Mesenchymal stem cell (in vitro differentiated cells and primary cell): ENCODE data around the gene FCER2.

ENCODE experiments used
- DNase-seq: peaks from one replicate; pipeline ENCODE4 v3.0.0-alpha.2; 2013
- H2AFZ ChIP-seq: one replicate; pipeline ENCODE4 v1.6.1; 2013; ENCODE audit warnings: low read depth, mild to moderate bottlenecking, control low read depth, inconsistent platforms, low read length, moderate library complexity
- H2AK5ac ChIP-seq: 2 replicates; pipeline ENCODE4 v1.6.1; 2013; ENCODE audit warnings: low read length, moderate library complexity, mild to moderate bottlenecking, inconsistent platforms; ENCODE audit not compliant: severe bottlenecking
- H2BK120ac ChIP-seq: one replicate; pipeline ENCODE4 v1.6.1; 2013; ENCODE audit warnings: low read depth, mild to moderate bottlenecking, inconsistent platforms, low read length, moderate library complexity
- H2BK12ac ChIP-seq, 2 experiments: one replicate each; pipeline ENCODE4 v1.6.1; 2013; ENCODE audit warnings: inconsistent platforms in 2 of 2, low read length in 2 of 2, mild to moderate bottlenecking in 2 of 2, moderate library complexity in 2 of 2, control low read depth in 1 of 2
- H2BK15ac ChIP-seq: one replicate; pipeline ENCODE4 v1.6.1; 2013; ENCODE audit warnings: mild to moderate bottlenecking, low read depth, inconsistent platforms; ENCODE audit not compliant: poor library complexity, severe bottlenecking
- H2BK5ac ChIP-seq: 2 replicates; pipeline ENCODE4 v1.6.1; 2013; ENCODE audit warnings: low read depth, mild to moderate bottlenecking, low read length, control low read depth, inconsistent platforms; ENCODE audit not compliant: poor library complexity, severe bottlenecking
- H3K14ac ChIP-seq, 2 experiments: one replicate each; pipeline ENCODE4 v1.6.1; 2013; ENCODE audit warnings: inconsistent platforms in 2 of 2, low read length in 2 of 2, control low read depth in 1 of 2, mild to moderate bottlenecking in 1 of 2, moderate library complexity in 1 of 2
- H3K18ac ChIP-seq, 2 experiments: one replicate each; pipeline ENCODE4 v1.6.1; 2013; ENCODE audit warnings: inconsistent platforms in 2 of 2, low read length in 2 of 2, control low read depth in 1 of 2, low read depth in 1 of 2, mild to moderate bottlenecking in 1 of 2
- H3K23ac ChIP-seq, 2 experiments: one replicate each; pipeline ENCODE4 v1.6.1; 2013; ENCODE audit warnings: inconsistent platforms in 2 of 2, low read length in 2 of 2, mild to moderate bottlenecking in 2 of 2, moderate library complexity in 2 of 2, control low read depth in 1 of 2
- H3K27ac ChIP-seq: 2 replicates; pipeline ENCODE4 v1.5.1; 2013; ENCODE audit warnings: mild to moderate bottlenecking, moderate library complexity, low read length, control low read depth, inconsistent platforms; ENCODE audit not compliant: poor library complexity, severe bottlenecking
- H3K27me3 ChIP-seq, 2 experiments: 2 replicates each; pipeline versions ENCODE4 v1.6.1 to v1.7.0; 2013; ENCODE audit warnings: low read length in 2 of 2, mild to moderate bottlenecking in 2 of 2, moderate library complexity in 2 of 2, control low read depth in 1 of 2, inconsistent platforms in 1 of 2; ENCODE audit not compliant: control insufficient read depth in 1 of 2, insufficient read depth in 1 of 2
- H3K36me3 ChIP-seq, 2 experiments: 2 replicates each; pipeline versions ENCODE4 v1.6.1 to v1.7.0; 2013; ENCODE audit warnings: low read length in 2 of 2, control low read depth in 1 of 2, inconsistent platforms in 1 of 2, low read depth in 1 of 2, mild to moderate bottlenecking in 1 of 2; ENCODE audit not compliant: insufficient read depth in 2 of 2, control insufficient read depth in 1 of 2
- H3K4ac ChIP-seq, 2 experiments: one replicate each; pipeline ENCODE4 v1.6.1; 2013; ENCODE audit warnings: inconsistent platforms in 2 of 2, low read length in 2 of 2, mild to moderate bottlenecking in 2 of 2, moderate library complexity in 2 of 2, control low read depth in 1 of 2, low read depth in 1 of 2
- H3K4me1 ChIP-seq: 2 replicates; pipeline ENCODE4 v1.6.1; 2013; ENCODE audit warnings: low read depth, low read length, control low read depth; ENCODE audit not compliant: control insufficient read depth, insufficient read depth
- H3K4me2 ChIP-seq: 2 replicates; pipeline ENCODE4 v1.6.1; 2013; ENCODE audit warnings: low read length, mild to moderate bottlenecking, inconsistent platforms; ENCODE audit not compliant: poor library complexity, severe bottlenecking
- H3K4me3 ChIP-seq, 2 experiments: 2 replicates each; pipeline versions ENCODE4 v1.5.1 to v1.7.0; 2013; ENCODE audit warnings: low read length in 2 of 2, mild to moderate bottlenecking in 2 of 2, control low read depth in 1 of 2, low read depth in 1 of 2; ENCODE audit not compliant: insufficient read depth in 1 of 2
- H3K79me1 ChIP-seq: replicated peaks from 2 replicates; pipeline ENCODE4 v1.6.1; 2013; ENCODE audit warnings: mild to moderate bottlenecking, control low read depth, low read length, inconsistent platforms; ENCODE audit not compliant: poor library complexity, severe bottlenecking
- H3K9ac ChIP-seq: 2 replicates; pipeline ENCODE4 v1.7.0; 2013; ENCODE audit warnings: mild to moderate bottlenecking, low read length, moderate library complexity
- H3K9me3 ChIP-seq: 2 replicates; pipeline ENCODE4 v1.7.0; 2013; ENCODE audit warnings: mild to moderate bottlenecking, low read length; ENCODE audit not compliant: control insufficient read depth
- H4K8ac ChIP-seq: one replicate; pipeline ENCODE4 v1.6.1; 2013; ENCODE audit warnings: inconsistent platforms, mild to moderate bottlenecking, low read length, moderate library complexity
- H4K91ac ChIP-seq: one replicate; pipeline ENCODE4 v1.6.1; 2013; ENCODE audit warnings: mild to moderate bottlenecking, low read length, inconsistent platforms
- WGBS: methylation state at CpG from one replicate; pipeline ENCODE4 v1.1.7; 2013; ENCODE audit warnings: mixed read lengths; 5-methylcytosine and 5-hydroxymethylcytosine counted together

FCER2 gene

GRCh38 chr19:7648265-7649014 lies 53.5 kb downstream of the FCER2 start:
- no peak overlapping the region for H3K4ac ChIP-seq
- H3K36me3 ChIP-seq = peaks cover 0 to 37% of the 10 kb centered on the region in 2 experiments
- H3K79me1 ChIP-seq = no peaks in the 10 kb centered on the region
- no peak overlapping the region for H2BK12ac ChIP-seq
- no peak overlapping the region for H3K18ac ChIP-seq
- no peak overlapping the region for H4K91ac ChIP-seq
- no peak overlapping the region for H2AFZ ChIP-seq
- H3K14ac ChIP-seq = no peak overlapping the region
- no peak overlapping the region for H2BK15ac ChIP-seq
- no peak overlapping the region for H3K4me3 ChIP-seq
- peaks cover 10 to 37% of the 10 kb centered on the region in 2 experiments for H3K27me3 ChIP-seq
- no peak overlapping the region for H2BK5ac ChIP-seq
- no peak overlapping the region for H4K8ac ChIP-seq
- no peak overlapping the region for H3K9ac ChIP-seq
- WGBS = 87% methylated on average over 15 of the region's 15 CpGs
- no peak overlapping the region for H3K4me2 ChIP-seq
- H3K4me1 ChIP-seq = peaks cover 4% of the 10 kb centered on the region
- H3K23ac ChIP-seq = no peak overlapping the region
- no peak overlapping the region for H3K27ac ChIP-seq
- no peak overlapping the region for H2BK120ac ChIP-seq
- no peaks in the 10 kb centered on the region for H3K9me3 ChIP-seq
- no peak overlapping the region for H2AK5ac ChIP-seq
- DNase-seq = no peak

- Histone ChIP-seq H3K23ac (no peak overlapping the region), H3K27me3 (peaks cover 10 to 37% of the 10 kb centered on the region in 2 experiments), H3K27ac (no peak overlapping the region), H4K8ac (no peak overlapping the region), H3K14ac (no peak overlapping the region), H2BK120ac (no peak overlapping the region), H2BK5ac (no peak overlapping the region), H3K79me1 (peaks cover 2% of the 10 kb centered on the region), H3K4ac (no peak overlapping the region), H3K4me3 (no peak overlapping the region), H3K36me3 (peaks cover 0 to 49% of the 10 kb centered on the region in 2 experiments), H2BK12ac (no peak overlapping the region), H3K9me3 (no peaks in the 10 kb centered on the region), H3K9ac (no peak overlapping the region), H3K18ac (no peak overlapping the region), H2AFZ (no peak overlapping the region), H2BK15ac (no peak overlapping the region), H3K4me2 (no peak overlapping the region), H4K91ac (no peak overlapping the region), H2AK5ac (no peak overlapping the region), H3K4me1 (peaks cover 1% of the 10 kb centered on the region)
- no peak for DNase-seq
- 93% methylated on average over 26 of the region's 26 CpGs for WGBS
These were observed 54.8 kb downstream of the FCER2 start for GRCh38 chr19:7647156-7647555.

GRCh38 chr19:7646426-7646700 lies 55.6 kb downstream of the FCER2 start:
- no peak overlapping the region for H3K4ac ChIP-seq
- H3K36me3 ChIP-seq = peaks cover 0 to 57% of the 10 kb centered on the region in 2 experiments
- H3K79me1 ChIP-seq = peaks cover 3% of the 10 kb centered on the region
- H2AK5ac ChIP-seq = no peak overlapping the region
- H2BK12ac ChIP-seq = no peak overlapping the region
- no peak overlapping the region for H2AFZ ChIP-seq
- H3K27ac ChIP-seq = no peak overlapping the region
- no peak for DNase-seq
- no peak overlapping the region for H3K9ac ChIP-seq
- H3K4me1 ChIP-seq = peaks cover 2% of the 10 kb centered on the region
- no peak overlapping the region for H2BK5ac ChIP-seq
- H3K27me3 ChIP-seq = peaks cover 10 to 37% of the 10 kb centered on the region in 2 experiments
- no peak overlapping the region for H4K8ac ChIP-seq
- H3K4me2 ChIP-seq = no peak overlapping the region
- WGBS = 93% methylated on average over 8 of the region's 8 CpGs
- no peak overlapping the region for H3K14ac ChIP-seq
- no peaks in the 10 kb centered on the region for H3K9me3 ChIP-seq
- H3K18ac ChIP-seq = no peak overlapping the region
- H2BK120ac ChIP-seq = no peak overlapping the region
- H2BK15ac ChIP-seq = no peak overlapping the region
- H3K23ac ChIP-seq = no peak overlapping the region
- no peak overlapping the region for H3K4me3 ChIP-seq
- H4K91ac ChIP-seq = no peak overlapping the region

- DNase-seq = no peak
- no peak overlapping the region for H3K4me2 ChIP-seq
- no peak overlapping the region for H4K91ac ChIP-seq
- no peak overlapping the region for H3K27ac ChIP-seq
- H3K4me3 ChIP-seq = no peak overlapping the region
- no peak overlapping the region for H2BK5ac ChIP-seq
- no peak overlapping the region for H2BK12ac ChIP-seq
- H3K9me3 ChIP-seq = no peaks in the 10 kb centered on the region
- H2AK5ac ChIP-seq = no peak overlapping the region
- H3K18ac ChIP-seq = no peak overlapping the region
- no peak overlapping the region for H3K9ac ChIP-seq
- no peak overlapping the region for H4K8ac ChIP-seq
- H3K14ac ChIP-seq = no peak overlapping the region
- H3K23ac ChIP-seq = no peak overlapping the region
- WGBS = 66% methylated on average over 18 of the region's 20 CpGs
- no peak overlapping the region for H2BK120ac ChIP-seq
- H3K4me1 ChIP-seq = peaks cover 2% of the 10 kb centered on the region
- no peak overlapping the region for H2AFZ ChIP-seq
- H3K36me3 ChIP-seq = peaks cover 0 to 60% of the 10 kb centered on the region in 2 experiments
- H2BK15ac ChIP-seq = no peak overlapping the region
- peaks cover 6 to 32% of the 10 kb centered on the region in 2 experiments for H3K27me3 ChIP-seq
- no peak overlapping the region for H3K4ac ChIP-seq
- peaks cover 5% of the 10 kb centered on the region for H3K79me1 ChIP-seq
These were observed 56.1 kb downstream of the FCER2 start for GRCh38 chr19:7645656-7646425.
